ENCODE results near the gene THOC7.

- TF ChIP-seq EZH2phosphoT487 (IDR thresholded peaks at IDR 0.05; ENCODE audit: borderline replicate concordance), result no peak
- no peak for TF ChIP-seq CTCF (conservative IDR thresholded peaks at IDR 0.05; ENCODE audit: low read length)
Observed at GRCh38 chr3:63878394-63879060, 14.9 kb upstream of the THOC7 start.

Data from Loucy (cell line).